ENCODE results near the gene DACT2. TPM values are rescaled to one million over a fixed set of nuclear protein-coding genes. Genes with fewer than 3 reads are reported as not detected.

Gene DACT2
- total and polyA plus RNA-seq, 10 of the 15 experiments (the other 5 are each of a cell fraction or from before 2014, with no cell fraction given): not detected

GRCh38 chr6:168343239-168344150 is 23.9 kb upstream of the DACT2 start:
- BruUV-seq (replicated peaks): no TSS peak
- no peak overlapping the region for H3K27ac ChIP-seq (ENCODE audit: control insufficient read depth, insufficient read depth)
- H3K4me3 ChIP-seq: no peak overlapping the region
- CTCF ChIA-PET: no interaction called here
- POLR2A ChIA-PET: no interaction called here
- H3K4me1 ChIP-seq (ENCODE audit: control insufficient read depth, insufficient read depth, low read length): no peaks in the 10 kb centered on the region
- RAD21 ChIA-PET (ENCODE audit: unreplicated experiment): no interaction called here
- H3K36me3 ChIP-seq (ENCODE audit: control insufficient read depth in 2 of 2, insufficient read depth in 2 of 2, low read length in 1 of 2): no peaks in the 10 kb centered on the region
- ATAC-seq (no peak), FAIRE-seq (no peak), DNase-seq (ENCODE audit: low read depth, low spot score) (no peak)
- H3K79me2 ChIP-seq (ENCODE audit: control insufficient read depth, insufficient read depth, low read length): no peaks in the 10 kb centered on the region
- H2AFZ ChIP-seq (ENCODE audit: control insufficient read depth, low read depth, low read length): no peak overlapping the region
- 49% methylated on average over 24 of the region's 24 CpGs for WGBS (ENCODE audit: insufficient coverage, insufficient replicate concordance, low lambda C conversion rate, missing lambda C conversion rate)
- H3K9ac ChIP-seq (ENCODE audit: control insufficient read depth, insufficient read depth, low read length): no peak overlapping the region
- no peak overlapping the region for H3K4me2 ChIP-seq (ENCODE audit: control insufficient read depth, insufficient read depth)
- TF ChIP-seq NR2C2 (IDR thresholded peaks at IDR 0.05; ENCODE audit: borderline replicate concordance, control insufficient read depth, insufficient read length, low read depth): no peak
- no peak for TF ChIP-seq GATAD2B (conservative IDR thresholded peaks at IDR 0.05; ENCODE audit: low read depth)
- no peak for TF ChIP-seq CREB1 (IDR thresholded peaks at IDR 0.05; ENCODE audit: low read depth)
- in situ Hi-C loops (cut with MboI) (no loop called here), intact Hi-C loops (cut with micrococcal nuclease; ENCODE audit: unreplicated experiment) (no loop called here)
- no peaks in the 10 kb centered on the region for H4K20me1 ChIP-seq (ENCODE audit: control insufficient read depth, insufficient read depth)
- H3K9me3 ChIP-seq (replicated peaks; ENCODE audit: control insufficient read depth, insufficient read depth, low read length): no peaks in the 10 kb centered on the region
- H3K27me3 ChIP-seq (replicated peaks in 1 of 2; ENCODE audit: control insufficient read depth in 2 of 2, insufficient read depth in 2 of 2, low read length in 1 of 2): no peaks in the 10 kb centered on the region
- SMC1A ChIA-PET (ENCODE audit: uncharacterized antibody, unreplicated experiment): no interaction called here

GRCh38 chr6:168342636-168343035 is 23.1 kb upstream of the DACT2 start:
- ATAC-seq: no peak
- CTCF ChIA-PET: no interaction called here
- Histone ChIP-seq H3K9ac (ENCODE audit: control insufficient read depth, insufficient read depth, low read length) (no peak overlapping the region), H3K27me3 (replicated peaks in 1 of 2; ENCODE audit: control insufficient read depth in 2 of 2, insufficient read depth in 2 of 2, low read length in 1 of 2) (no peaks in the 10 kb centered on the region), H2AFZ (ENCODE audit: control insufficient read depth, low read depth, low read length) (no peak overlapping the region), H3K27ac (ENCODE audit: control insufficient read depth, insufficient read depth) (no peak overlapping the region), H3K9me3 (replicated peaks; ENCODE audit: control insufficient read depth, insufficient read depth, low read length) (no peaks in the 10 kb centered on the region), H3K4me1 (ENCODE audit: control insufficient read depth, insufficient read depth, low read length) (no peaks in the 10 kb centered on the region), H4K20me1 (ENCODE audit: control insufficient read depth, insufficient read depth) (no peaks in the 10 kb centered on the region), H3K4me2 (ENCODE audit: control insufficient read depth, insufficient read depth) (no peak overlapping the region), H3K36me3 (ENCODE audit: control insufficient read depth in 2 of 2, insufficient read depth in 2 of 2, low read length in 1 of 2) (no peaks in the 10 kb centered on the region), H3K79me2 (ENCODE audit: control insufficient read depth, insufficient read depth, low read length) (no peaks in the 10 kb centered on the region), H3K4me3 (no peak overlapping the region)
- TF ChIP-seq ZZZ3 (IDR thresholded peaks at IDR 0.05; ENCODE audit: control insufficient read depth, insufficient read length, low read depth) (no peak), TCF3 (IDR thresholded peaks at IDR 0.05; ENCODE audit: borderline replicate concordance, insufficient read depth, low read depth, low read length) (no peak), GABPA (IDR thresholded peaks at IDR 0.05; ENCODE audit: low read depth) (no peak), SIX5 (IDR thresholded peaks at IDR 0.05; ENCODE audit: low read depth, low read length, severe bottlenecking) (no peak), HCFC1 (IDR thresholded peaks at IDR 0.05; ENCODE audit: low read length) (no peak), RFX5 (IDR thresholded peaks at IDR 0.05; ENCODE audit: low read depth, low read length) (no peak), NFIC (IDR thresholded peaks at IDR 0.05; ENCODE audit: low read depth, low read length) (no peak), BMI1 (IDR thresholded peaks at IDR 0.05; ENCODE audit: borderline replicate concordance) (no peak)
- TF ChIP-seq, protein P1, sequence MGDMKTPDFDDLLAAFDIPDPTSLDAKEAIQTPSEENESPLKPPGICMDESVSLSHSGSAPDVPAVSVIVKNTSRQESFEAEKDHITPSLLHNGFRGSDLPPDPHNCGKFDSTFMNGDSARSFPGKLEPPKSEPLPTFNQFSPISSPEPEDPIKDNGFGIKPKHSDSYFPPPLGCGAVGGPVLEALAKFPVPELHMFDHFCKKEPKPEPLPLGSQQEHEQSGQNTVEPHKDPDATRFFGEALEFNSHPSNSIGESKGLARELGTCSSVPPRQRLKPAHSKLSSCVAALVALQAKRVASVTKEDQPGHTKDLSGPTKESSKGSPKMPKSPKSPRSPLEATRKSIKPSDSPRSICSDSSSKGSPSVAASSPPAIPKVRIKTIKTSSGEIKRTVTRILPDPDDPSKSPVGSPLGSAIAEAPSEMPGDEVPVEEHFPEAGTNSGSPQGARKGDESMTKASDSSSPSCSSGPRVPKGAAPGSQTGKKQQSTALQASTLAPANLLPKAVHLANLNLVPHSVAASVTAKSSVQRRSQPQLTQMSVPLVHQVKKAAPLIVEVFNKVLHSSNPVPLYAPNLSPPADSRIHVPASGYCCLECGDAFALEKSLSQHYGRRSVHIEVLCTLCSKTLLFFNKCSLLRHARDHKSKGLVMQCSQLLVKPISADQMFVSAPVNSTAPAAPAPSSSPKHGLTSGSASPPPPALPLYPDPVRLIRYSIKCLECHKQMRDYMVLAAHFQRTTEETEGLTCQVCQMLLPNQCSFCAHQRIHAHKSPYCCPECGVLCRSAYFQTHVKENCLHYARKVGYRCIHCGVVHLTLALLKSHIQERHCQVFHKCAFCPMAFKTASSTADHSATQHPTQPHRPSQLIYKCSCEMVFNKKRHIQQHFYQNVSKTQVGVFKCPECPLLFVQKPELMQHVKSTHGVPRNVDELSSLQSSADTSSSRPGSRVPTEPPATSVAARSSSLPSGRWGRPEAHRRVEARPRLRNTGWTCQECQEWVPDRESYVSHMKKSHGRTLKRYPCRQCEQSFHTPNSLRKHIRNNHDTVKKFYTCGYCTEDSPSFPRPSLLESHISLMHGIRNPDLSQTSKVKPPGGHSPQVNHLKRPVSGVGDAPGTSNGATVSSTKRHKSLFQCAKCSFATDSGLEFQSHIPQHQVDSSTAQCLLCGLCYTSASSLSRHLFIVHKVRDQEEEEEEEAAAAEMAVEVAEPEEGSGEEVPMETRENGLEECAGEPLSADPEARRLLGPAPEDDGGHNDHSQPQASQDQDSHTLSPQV (IDR thresholded peaks at IDR 0.05): no peak
- TF ChIP-seq, protein P2, sequence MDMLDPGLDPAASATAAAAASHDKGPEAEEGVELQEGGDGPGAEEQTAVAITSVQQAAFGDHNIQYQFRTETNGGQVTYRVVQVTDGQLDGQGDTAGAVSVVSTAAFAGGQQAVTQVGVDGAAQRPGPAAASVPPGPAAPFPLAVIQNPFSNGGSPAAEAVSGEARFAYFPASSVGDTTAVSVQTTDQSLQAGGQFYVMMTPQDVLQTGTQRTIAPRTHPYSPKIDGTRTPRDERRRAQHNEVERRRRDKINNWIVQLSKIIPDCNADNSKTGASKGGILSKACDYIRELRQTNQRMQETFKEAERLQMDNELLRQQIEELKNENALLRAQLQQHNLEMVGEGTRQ (IDR thresholded peaks at IDR 0.05; ENCODE audit: borderline replicate concordance, low read depth, low read length): no peak
- no peak for FAIRE-seq
- no TSS peak for BruUV-seq (replicated peaks)
- in situ Hi-C loops (cut with MboI): no loop called here
- SMC1A ChIA-PET (ENCODE audit: uncharacterized antibody, unreplicated experiment): no interaction called here
- POLR2A ChIA-PET: no interaction called here
- DNase-seq (ENCODE audit: low read depth, low spot score): no peak
- WGBS (ENCODE audit: insufficient coverage, insufficient replicate concordance, low lambda C conversion rate, missing lambda C conversion rate): 36% methylated on average over 17 of the region's 17 CpGs
- intact Hi-C loops (cut with micrococcal nuclease; ENCODE audit: unreplicated experiment): no loop called here
- RAD21 ChIA-PET (ENCODE audit: unreplicated experiment): no interaction called here
